RWPE2 (cell line): Measurements from ENCODE around the gene SLC22A15.
A peak's percentile ranks its signal among the peaks of the same experiment; 100 is the strongest.

Experiments
- ATAC-seq: fragments of 200-7000 bp; cut with Tn5 transposase; 3 replicates; pipeline ENCODE4 v1.9.1; 2021; ENCODE audit warnings: low read depth
- DNase-seq: peaks from one replicate; pipeline ENCODE4 v3.0.0-alpha.2; 2020; ENCODE audit warnings: low spot score
- H3K27ac ChIP-seq: fragments of 450-650 bp; 2 replicates; pipeline ENCODE4 v1.5.1; 2017; ENCODE audit warnings: mild to moderate bottlenecking; ENCODE audit not compliant: poor library complexity, severe bottlenecking
- H3K27me3 ChIP-seq: fragments of 250-450 bp; sonication (Bioruptor Pico); 2 replicates; pipeline ENCODE4 v1.5.1; 2021; ENCODE audit warnings: mild to moderate bottlenecking, moderate library complexity; ENCODE audit not compliant: insufficient read depth, poor library complexity, severe bottlenecking
- H3K36me3 ChIP-seq: fragments of 250-450 bp; sonication (Bioruptor Pico); 2 replicates; pipeline ENCODE4 v1.5.1; 2020; ENCODE audit warnings: low read depth, mild to moderate bottlenecking, moderate library complexity
- H3K4me1 ChIP-seq: fragments of 250-450 bp; sonication (Bioruptor Pico); 2 replicates; pipeline ENCODE4 v1.5.1; 2021; ENCODE audit warnings: mild to moderate bottlenecking, moderate library complexity; ENCODE audit not compliant: insufficient read depth, poor library complexity, severe bottlenecking
- H3K4me3 ChIP-seq: fragments of 250-450 bp; sonication (Bioruptor Pico); 2 replicates; pipeline ENCODE4 v1.5.1; 2021; ENCODE audit warnings: mild to moderate bottlenecking, moderate library complexity; ENCODE audit not compliant: severe bottlenecking
- H3K9me3 ChIP-seq: fragments of 250-450 bp; sonication (Bioruptor Pico); 2 replicates; pipeline ENCODE4 v1.5.1; 2021; ENCODE audit warnings: mild to moderate bottlenecking, moderate library complexity; ENCODE audit not compliant: severe bottlenecking
- CTCF ChIP-seq: fragments of 450-650 bp; IDR thresholded peaks from one replicate; pipeline ENCODE4 v1.5.1; 2017; ENCODE audit warnings: mild to moderate bottlenecking, moderate library complexity; ENCODE audit not compliant: poor library complexity, severe bottlenecking

The SLC22A15 gene

GRCh38 chr1:116107371-116107770, 131.1 kb downstream of the SLC22A15 start:
- H3K36me3 ChIP-seq: no peaks in the 10 kb centered on the region
- H3K4me1 ChIP-seq: peaks cover 33% of the 10 kb centered on the region
- no peaks in the 10 kb centered on the region for H3K9me3 ChIP-seq
- no peak for TF ChIP-seq CTCF
- no peaks in the 10 kb centered on the region for H3K27me3 ChIP-seq
- no peak overlapping the region for H3K27ac ChIP-seq
- ATAC-seq (no peak), DNase-seq (no peak)
- no peak overlapping the region for H3K4me3 ChIP-seq

GRCh38 chr1:116110567-116111523, 134.5 kb downstream of the SLC22A15 start, which contains the start of gene MAB21L3:
Gene MAB21L3, plus strand, starts transcription at chr1:116111399. Its CDS starts 1,217 bp downstream, at chr1:116112616.
- no peaks in the 10 kb centered on the region for H3K27me3 ChIP-seq
- H3K27ac ChIP-seq: peak within 1 kb of the TSS; percentile 89
- no peaks in the 10 kb centered on the region for H3K9me3 ChIP-seq
- H3K4me3 ChIP-seq: no peak within 1 kb of the TSS
- no peaks in the 10 kb centered on the region for H3K36me3 ChIP-seq
- DNase-seq (no peak), ATAC-seq (peak; percentile 22; the same call in 1 of the 3 replicates)
- H3K4me1 ChIP-seq: peaks cover 42% of the 10 kb centered on the region
- TF ChIP-seq CTCF: no peak

GRCh38 chr1:116111524-116112021, 135.3 kb downstream of the SLC22A15 start:
- H3K27ac ChIP-seq: peak overlapping the region; percentile 89
- no peaks in the 10 kb centered on the region for H3K9me3 ChIP-seq
- DNase-seq (no peak), ATAC-seq (no peak)
- peaks cover 44% of the 10 kb centered on the region for H3K4me1 ChIP-seq
- H3K27me3 ChIP-seq: no peaks in the 10 kb centered on the region
- H3K36me3 ChIP-seq: no peaks in the 10 kb centered on the region
- no peak for TF ChIP-seq CTCF
- H3K4me3 ChIP-seq: no peak overlapping the region

GRCh38 chr1:116112388-116113140, 136.3 kb downstream of the SLC22A15 start:
- H3K27ac ChIP-seq: peak overlapping the region; percentile 89
- no peaks in the 10 kb centered on the region for H3K27me3 ChIP-seq
- peaks cover 44% of the 10 kb centered on the region for H3K4me1 ChIP-seq
- DNase-seq (no peak), ATAC-seq (no peak)
- H3K9me3 ChIP-seq: no peaks in the 10 kb centered on the region
- no peaks in the 10 kb centered on the region for H3K36me3 ChIP-seq
- no peak overlapping the region for H3K4me3 ChIP-seq
- TF ChIP-seq CTCF: no peak
